Upper lobe of left lung (tissue), 4 donors: ENCODE data around the gene GATAD2A.

Experiments
- POLR2A ChIP-seq, 4 donors: fragments of 450-650 bp; IDR thresholded peaks; one replicate each; pipeline ENCODE4 v1.5.1; 2016 to 2017; ENCODE audit warnings: antibody characterized with exemption in 4 of 4, mild to moderate bottlenecking in 2 of 4
- TF ChIP-seq, protein P1 (sequence below), 6 experiments: fragments of 450-650 bp in 4 of 6; fragments of 200-600 bp in 2 of 6; sonication (generic) in 2 of 6; IDR thresholded peaks; one replicate each; pipeline ENCODE4 v1.5.1; 2016 to 2019; ENCODE audit warnings: antibody characterized with exemption in 6 of 6

DNA sequence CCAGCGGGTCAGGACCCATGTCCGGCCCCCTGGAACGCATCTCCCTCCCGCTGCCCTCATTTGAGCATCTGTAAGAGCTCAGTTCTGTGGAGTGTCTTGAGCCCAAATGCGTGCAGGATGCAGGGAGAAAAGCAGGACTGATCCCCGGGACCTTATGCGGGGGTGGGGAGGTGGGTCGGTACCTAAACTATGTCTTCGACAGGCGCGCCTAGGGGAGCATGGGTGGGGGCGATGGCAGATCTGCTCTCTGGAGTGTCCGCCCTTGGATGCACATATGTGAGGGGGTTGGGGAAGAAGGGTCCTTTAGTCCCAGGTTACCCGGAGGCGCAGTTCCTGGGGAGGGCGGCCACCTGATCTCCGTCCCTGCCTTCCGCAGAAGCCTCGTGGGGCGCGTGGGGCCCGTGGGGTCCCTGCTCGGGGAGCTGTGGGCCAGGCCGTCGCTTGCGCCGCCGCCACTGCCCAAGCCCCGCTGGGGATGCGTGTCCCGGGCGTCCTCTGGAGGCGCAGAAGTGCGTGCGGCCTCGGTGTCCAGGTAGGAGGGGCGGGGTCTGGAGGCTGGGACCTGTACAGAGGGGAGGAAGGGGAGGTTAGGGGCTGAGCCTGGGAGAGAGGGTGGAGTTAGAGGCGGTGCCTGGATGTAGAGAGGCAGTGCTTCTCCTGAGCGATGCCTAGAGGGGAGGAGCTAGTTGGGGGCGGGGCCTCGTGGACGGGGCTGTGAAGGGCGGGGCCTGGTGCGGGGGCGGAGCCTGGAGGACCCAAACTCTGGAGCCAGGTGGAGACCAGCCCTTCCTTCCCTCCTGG lies 135.4 kb downstream of the GATAD2A start:
- TF ChIP-seq, protein P1, sequence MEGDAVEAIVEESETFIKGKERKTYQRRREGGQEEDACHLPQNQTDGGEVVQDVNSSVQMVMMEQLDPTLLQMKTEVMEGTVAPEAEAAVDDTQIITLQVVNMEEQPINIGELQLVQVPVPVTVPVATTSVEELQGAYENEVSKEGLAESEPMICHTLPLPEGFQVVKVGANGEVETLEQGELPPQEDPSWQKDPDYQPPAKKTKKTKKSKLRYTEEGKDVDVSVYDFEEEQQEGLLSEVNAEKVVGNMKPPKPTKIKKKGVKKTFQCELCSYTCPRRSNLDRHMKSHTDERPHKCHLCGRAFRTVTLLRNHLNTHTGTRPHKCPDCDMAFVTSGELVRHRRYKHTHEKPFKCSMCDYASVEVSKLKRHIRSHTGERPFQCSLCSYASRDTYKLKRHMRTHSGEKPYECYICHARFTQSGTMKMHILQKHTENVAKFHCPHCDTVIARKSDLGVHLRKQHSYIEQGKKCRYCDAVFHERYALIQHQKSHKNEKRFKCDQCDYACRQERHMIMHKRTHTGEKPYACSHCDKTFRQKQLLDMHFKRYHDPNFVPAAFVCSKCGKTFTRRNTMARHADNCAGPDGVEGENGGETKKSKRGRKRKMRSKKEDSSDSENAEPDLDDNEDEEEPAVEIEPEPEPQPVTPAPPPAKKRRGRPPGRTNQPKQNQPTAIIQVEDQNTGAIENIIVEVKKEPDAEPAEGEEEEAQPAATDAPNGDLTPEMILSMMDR (IDR thresholded peaks at IDR 0.05), result no peak
- no peak for TF ChIP-seq POLR2A (IDR thresholded peaks at IDR 0.05)
